GM18517 (cell line): Measurements from ENCODE around the gene DERA.
A peak's percentile ranks its signal among the peaks of the same experiment; 100 is the strongest.
"Not testable (repeated sequence)": the region's sequence is repeated elsewhere in the genome, so short reads cannot be mapped to it uniquely, and the experiment has no call there.

ENCODE experiments used
- ATAC-seq: cut with Tn5 transposase; IDR thresholded peaks from one replicate; pipeline ENCODE4 v1.9.1; 2021; ENCODE audit warnings: mild to moderate bottlenecking, moderate library complexity; ENCODE audit not compliant: unreplicated experiment

Gene DERA

DNA sequence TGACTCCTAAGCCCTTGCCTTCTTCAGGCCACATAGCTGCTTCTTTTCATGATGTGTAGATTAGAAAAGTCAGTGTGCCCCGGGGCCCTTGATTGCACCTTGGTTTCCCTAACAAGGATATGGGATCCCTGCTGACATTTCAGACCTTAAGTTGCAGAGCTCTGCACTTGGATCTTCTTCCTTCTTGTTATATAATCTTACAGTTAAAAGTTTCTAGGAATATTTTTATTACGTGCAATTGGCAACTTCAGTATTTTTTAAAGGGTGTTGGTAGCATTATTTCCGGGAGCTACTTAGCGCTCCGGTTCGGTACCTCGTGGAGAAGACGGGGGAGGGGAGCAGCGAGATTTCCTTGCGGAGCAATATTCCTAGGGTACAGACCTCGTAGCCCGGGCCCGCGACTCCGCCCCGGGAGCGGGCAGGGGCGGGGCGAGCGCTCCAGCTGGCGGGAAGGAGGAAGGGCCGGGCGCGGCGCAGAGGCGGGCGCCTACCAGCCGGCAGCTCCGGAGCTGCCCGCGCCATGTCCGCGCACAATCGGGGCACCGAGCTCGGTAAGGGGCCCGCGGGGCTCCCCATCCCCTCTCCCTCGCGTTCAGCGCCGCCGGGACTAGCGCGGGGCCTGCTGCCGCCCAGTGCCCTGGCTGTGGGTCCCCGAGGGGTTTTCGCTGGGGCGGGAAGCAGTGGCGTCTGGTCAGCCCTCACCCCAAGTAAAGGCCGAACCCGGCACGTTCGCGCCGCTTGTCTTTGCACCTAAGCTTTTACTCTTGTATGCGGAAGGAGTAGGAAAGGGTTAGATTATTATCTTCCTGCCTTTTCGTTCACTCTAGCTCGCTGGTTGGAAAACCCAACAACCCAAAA lies at the start of gene DERA:
DERA (plus strand) TSS at position 469 of the 858 bp plus-strand sequence; CDS start at position 521, 52 bp downstream.
- ATAC-seq, result peak; percentile 85

GRCh38 chr12:15861404-15861803 lies 49.7 kb upstream of the DERA start:
- ATAC-seq, result no peak

DNA sequence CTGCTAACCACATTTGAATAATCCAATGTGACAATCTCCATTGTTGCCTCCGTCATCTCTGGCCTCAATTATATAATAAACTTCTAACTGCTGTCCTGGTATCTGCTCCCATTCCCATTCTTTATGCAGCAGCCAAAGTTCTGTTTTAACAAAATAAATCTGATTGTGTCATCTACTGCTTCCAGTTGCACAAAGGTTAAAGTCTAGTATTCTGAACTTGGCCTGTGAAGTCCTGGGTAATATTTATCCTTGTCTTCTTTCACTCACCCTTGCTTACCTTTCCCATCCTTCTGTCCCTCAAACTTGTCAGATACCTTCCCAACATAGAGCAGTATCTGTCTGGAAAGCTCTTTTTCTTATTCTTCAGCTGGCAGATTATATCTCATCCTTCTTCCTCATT lies 48.3 kb upstream of the DERA start:
- ATAC-seq, result no peak

DNA sequence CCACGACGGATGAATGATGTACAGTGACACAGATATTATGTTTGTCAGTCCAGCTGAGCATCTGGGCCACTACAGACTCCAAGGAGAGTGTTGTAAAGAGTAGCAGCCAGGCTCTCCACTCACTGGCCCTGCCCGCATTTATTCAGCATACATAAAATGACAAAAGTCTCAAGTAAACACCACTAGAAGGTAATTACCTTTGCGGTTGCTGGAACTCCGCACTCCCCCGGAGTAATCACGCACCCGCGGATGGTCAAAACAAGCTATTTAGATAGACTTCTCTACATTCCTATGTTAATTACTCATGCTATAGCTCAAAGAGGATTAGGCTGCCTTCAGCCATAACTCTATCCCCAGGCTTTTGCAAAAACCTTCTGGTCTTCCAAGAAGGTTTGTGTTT lies 47.8 kb upstream of the DERA start:
- ATAC-seq, result no peak

GRCh38 chr12:15863984-15864383 lies 47.1 kb upstream of the DERA start:
- ATAC-seq, result peak; percentile 91

GRCh38 chr12:15868186-15868585 lies 42.9 kb upstream of the DERA start:
- no peak for ATAC-seq

DNA sequence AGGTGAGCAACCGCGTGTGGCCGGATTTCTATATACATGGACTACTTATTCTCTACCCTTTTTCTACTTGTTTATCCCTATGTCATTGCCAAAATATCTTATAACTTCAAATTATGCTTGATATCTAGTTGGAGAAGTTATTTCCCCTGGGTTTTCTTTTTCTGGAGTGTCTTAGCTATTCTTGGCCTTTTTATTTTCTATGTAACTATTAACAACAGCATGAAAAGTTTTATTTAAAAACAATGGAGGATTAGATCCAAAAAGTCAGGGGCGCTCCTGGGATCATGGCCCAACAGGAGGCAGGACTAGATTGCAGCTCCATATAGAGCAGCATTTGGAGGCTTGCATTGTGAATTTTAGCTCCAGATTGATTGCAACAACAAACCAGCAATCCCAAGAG lies 37.6 kb upstream of the DERA start:
- ATAC-seq, result no peak

DNA sequence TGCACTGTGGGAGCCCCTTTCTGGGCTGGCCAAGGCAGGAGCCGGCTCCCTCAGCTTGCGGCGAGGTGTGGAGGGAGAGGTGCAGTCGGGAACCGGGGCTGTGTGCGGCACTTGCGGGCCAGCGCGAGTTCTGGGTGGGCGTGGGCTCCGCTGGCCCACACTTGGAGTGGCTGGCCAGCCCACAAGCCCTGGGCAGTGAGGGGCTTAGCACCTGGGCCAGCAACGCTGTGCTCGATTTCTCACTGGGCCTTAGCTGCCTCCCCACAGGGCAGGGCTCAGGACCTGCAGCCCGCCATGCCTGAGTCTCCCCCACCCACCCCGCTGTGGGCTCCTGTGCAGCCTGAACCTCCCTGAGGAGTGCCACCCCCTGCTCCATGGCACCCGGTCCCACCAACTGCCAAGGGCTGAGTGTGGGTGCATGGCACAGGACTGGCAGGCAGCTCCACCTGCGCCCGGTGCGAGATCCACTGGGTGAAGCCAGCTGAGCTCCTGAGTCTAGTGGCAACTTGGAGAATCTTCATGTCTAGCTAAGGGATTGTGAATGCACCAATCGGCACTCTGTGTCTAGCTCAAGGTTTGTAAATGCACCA lies 36.5 kb upstream of the DERA start:
- ATAC-seq, result not testable (repeated sequence)

DNA sequence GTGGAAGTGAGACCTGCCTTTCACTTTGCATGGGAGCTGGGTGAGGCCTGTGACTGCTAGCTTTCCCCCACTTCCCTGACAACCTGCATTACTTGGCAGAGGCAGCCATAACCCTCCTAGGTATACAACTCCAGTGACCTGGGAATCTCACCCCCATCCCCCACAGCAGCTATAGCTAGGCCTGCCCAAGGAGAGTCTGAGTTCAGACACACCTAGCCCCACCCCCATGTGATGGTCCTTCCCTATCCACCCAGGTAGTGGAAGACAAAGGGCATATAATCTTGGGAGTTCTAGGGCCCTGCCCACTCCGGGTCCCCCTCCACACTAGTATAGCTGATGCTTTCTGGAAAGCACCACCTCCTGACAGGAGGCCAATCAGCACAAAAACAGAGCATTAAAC lies 35.3 kb upstream of the DERA start:
- no peak for ATAC-seq

DNA sequence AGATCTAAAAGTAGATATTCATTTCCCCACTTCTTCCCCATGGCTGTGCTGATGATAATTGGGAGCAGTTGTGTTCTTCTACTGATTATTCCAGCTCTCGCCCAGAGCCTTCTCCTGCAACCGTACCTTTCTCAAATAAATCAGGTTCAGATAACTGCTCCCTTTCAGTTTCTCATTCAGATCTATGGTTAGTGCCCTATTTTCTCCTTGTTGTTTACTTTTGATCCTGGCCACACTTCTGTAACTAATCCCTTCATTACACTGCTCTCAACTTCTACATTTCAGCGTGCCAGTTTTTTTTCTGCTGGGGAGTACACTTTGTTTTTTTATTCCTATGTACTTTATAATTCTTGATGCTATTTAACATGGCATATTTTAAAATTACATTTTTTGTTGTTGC lies 31.7 kb upstream of the DERA start:
- ATAC-seq, result no peak

DNA sequence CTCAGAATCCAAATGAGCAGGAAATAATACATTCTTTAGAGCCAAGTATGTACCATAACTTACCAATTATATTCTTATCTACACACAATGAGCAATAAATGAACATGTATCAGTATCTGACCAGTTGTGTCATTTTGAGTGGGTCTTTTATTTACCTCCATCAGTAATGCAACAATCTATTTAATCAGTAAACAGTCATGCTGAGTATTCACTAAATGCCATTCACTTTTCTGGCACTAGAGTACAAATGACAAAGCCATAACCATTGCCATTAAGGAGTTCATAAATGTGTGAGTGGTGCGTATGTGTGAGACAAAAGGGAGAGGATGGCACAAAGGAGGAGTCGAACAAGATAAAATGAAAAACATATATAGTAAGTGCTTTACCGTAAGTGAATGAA lies 30.4 kb upstream of the DERA start:
- no peak for ATAC-seq

- peak; percentile 98 for ATAC-seq
Observed at GRCh38 chr12:15882118-15882971, 28.8 kb upstream of the DERA start, which contains the start of gene STRAP. Gene STRAP, plus strand, starts transcription at chr12:15882387. Its CDS starts 321 bp downstream, at chr12:15882708.

DNA sequence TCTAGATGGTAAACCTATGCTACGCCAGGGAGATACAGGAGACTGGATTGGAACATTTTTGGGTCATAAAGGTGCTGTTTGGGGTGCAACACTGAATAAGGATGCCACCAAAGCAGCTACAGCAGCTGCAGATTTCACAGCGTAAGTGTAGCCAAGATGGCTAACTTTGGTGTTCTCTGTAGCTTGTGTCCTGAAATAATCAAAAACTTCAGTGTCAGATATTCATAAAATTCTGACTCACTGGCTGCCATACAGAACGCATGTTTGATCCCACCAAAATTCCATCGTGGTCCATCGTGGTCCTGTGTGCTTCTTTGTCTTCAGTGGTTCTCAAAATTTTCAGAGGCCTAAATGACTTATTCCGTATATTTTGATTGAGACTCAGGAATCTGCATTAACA lies 27.6 kb upstream of the DERA start:
- ATAC-seq, result no peak

DNA sequence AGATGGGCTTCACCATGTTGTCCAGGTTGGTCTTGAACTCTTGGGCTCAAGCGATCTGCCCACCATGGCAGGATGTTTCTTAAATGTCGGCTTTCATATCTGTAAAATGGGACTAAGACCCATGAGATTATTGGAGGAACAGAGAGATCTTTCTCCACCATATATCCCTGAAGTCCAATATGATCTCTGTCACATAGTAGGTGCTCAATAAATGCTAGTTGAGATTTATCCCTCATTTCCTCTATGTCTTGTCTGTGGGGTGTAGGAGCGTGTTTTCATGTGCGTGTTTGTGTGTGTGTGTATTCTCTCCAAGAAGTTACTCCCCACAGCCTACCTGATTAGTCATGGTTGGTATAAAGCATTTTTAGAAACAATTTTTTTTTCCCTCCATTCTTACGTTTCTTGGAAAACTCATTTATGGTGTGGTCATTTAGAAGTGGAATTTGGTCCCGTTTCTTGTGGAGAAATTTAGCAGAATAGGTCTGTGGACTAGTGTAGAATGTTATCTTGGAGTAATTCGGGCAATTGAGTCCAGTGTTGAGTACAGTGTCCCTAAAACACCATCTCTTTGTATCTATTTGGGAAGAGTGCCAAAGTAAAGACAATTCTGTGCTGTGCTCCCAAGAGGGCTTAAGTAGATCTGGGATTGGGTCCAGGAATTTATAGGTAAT lies 24.6 kb upstream of the DERA start:
- no peak for ATAC-seq

GRCh38 chr12:15887043-15887817 lies 23.9 kb upstream of the DERA start:
- no peak for ATAC-seq

DNA sequence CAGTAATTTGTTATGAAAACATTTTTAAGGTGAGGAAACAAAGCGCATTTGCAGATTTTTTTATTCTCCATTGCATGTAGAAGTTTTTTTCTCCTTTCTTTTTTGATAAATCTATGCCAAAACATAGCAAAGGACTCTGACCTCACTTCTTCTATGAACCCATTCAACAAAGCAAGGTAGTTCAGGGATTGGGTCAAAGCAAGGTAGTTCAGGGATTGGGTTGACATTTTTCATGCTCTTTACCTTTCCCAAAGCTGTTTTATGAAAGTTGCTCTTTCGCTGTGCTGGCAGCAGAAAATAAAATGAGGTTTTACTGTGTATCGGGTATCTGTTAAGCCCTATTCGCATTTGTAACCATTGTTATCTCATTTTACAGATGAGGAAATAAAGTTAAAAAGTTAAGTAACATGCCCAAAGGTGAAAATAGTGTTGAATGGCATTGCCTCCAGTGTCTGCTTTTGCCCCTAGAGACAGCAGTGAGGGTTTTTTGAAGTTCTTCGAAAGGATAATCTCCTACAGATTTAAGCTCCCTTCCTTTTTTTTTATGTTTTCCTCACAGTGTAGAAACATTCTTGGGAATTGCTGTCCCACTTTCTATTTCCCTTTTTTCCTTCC lies 18.4 kb upstream of the DERA start:
- no peak for ATAC-seq

GRCh38 chr12:15893260-15893659 lies 17.9 kb upstream of the DERA start:
- ATAC-seq, result no peak

- ATAC-seq, result no peak
Observed at GRCh38 chr12:15896867-15897266, 14.3 kb upstream of the DERA start.

- no peak for ATAC-seq
Observed at GRCh38 chr12:15897433-15897832, 13.7 kb upstream of the DERA start.
